ENCODE data around the gene TMEM63C.

Gene TMEM63C

DNA sequence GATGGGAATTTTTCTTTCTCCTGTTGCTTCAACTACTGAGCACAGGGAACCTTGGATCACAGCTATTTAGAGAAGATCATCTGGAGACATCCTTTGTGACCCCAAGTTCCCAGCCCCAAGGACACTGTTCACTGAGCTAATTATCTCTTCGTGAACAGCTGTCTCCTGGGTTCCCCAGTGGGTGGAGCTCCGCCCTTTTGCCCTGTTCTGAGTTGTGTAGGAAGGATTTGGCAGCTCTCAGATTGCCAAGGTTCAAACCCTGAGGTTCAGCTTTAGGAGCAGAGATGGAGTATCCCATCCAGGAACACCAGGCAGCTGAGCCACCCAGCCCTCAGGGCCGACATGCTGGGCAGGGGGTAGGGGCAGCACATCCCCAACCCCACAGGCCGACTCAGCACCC is 57.4 kb downstream of the TMEM63C start:
- no peak for ATAC-seq
- no peak for TF ChIP-seq ZNF70 (CRISPR knock-in tag; IDR thresholded peaks at IDR 0.05)

DNA sequence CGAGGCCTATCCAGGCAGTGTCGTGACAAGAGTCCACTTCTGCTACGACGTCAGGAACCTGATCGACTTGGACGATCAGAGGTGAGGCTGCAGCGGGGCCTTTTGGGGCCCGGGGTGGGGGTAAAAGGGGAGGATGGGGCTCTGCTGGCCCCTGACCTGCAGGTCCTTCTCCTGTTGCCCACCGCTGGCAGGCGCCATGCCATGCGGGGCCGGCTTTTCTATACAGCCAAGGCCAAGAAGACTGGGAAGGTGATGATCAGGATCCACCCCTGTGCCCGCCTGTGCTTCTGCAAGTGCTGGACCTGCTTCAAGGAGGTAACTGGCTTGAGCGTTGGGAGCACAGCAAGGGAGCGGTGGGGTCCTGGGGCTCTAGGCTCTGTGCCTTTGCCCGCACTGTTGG is 57.8 kb downstream of the TMEM63C start:
- TF ChIP-seq ZFP30 (CRISPR knock-in tag; IDR thresholded peaks at IDR 0.05) = no peak
- ATAC-seq = no peak

DNA sequence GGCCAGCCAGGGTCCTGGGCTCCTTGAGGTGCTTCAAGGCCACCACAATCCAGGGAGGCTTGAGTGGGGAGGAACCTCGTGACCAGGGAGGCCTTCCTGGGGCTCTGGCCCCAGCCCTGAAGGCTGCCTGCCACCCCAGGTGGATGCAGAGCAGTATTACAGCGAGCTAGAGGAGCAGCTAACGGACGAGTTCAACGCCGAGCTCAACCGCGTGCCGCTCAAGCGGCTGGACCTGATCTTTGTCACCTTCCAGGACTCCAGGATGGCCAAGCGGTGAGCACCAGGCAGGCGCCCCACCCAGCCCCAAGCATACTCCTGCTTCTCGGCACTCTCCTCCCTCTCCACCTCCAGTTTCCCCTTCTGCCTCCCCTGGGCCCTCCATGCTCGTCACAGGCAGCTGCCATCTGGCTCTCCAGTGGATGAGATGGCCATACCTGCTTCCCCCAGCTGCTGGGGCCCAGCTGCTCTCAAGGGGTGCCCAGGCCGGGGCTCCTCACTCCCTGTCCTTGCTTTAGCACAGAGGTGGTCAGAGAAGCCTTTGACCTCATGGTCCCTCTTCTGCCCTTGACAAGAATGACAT is 58.8 kb downstream of the TMEM63C start:
- no peak for ATAC-seq

DNA sequence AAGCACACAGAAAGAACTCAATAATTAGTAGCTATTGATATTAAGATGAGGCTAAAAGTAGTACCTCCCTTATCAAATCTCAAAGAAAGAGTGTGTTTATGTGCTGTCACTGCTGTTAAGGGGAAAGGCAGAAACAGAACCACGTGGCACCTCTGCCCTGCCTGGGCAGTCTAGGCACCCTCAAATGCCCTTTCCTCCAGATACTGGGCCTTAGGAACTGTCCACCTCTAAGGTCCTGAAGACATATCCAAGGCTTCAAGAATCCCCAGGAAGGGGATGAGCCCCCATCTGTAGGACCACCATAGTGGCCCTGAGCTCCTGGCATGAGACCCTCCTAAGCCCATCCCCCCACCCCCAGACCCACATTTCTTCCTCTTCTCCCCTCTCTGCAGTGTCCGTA is 60.4 kb downstream of the TMEM63C start:
- no peak for TF ChIP-seq ZC3H10 (CRISPR knock-in tag; IDR thresholded peaks at IDR 0.05)
- TF ChIP-seq ISL1 (CRISPR knock-in tag; IDR thresholded peaks at IDR 0.05) = no peak
- no peak for TF ChIP-seq ZNF565 (CRISPR knock-in tag; conservative IDR thresholded peaks at IDR 0.05; ENCODE audit: low read depth)
- no peak for TF ChIP-seq TCF4 (CRISPR knock-in tag; IDR thresholded peaks at IDR 0.05; ENCODE audit: borderline replicate concordance)
- TF ChIP-seq SNAI2 (CRISPR knock-in tag; IDR thresholded peaks at IDR 0.05) = no peak
- TF ChIP-seq OSR1 (CRISPR knock-in tag; IDR thresholded peaks at IDR 0.05) = no peak
- TF ChIP-seq, protein P1, sequence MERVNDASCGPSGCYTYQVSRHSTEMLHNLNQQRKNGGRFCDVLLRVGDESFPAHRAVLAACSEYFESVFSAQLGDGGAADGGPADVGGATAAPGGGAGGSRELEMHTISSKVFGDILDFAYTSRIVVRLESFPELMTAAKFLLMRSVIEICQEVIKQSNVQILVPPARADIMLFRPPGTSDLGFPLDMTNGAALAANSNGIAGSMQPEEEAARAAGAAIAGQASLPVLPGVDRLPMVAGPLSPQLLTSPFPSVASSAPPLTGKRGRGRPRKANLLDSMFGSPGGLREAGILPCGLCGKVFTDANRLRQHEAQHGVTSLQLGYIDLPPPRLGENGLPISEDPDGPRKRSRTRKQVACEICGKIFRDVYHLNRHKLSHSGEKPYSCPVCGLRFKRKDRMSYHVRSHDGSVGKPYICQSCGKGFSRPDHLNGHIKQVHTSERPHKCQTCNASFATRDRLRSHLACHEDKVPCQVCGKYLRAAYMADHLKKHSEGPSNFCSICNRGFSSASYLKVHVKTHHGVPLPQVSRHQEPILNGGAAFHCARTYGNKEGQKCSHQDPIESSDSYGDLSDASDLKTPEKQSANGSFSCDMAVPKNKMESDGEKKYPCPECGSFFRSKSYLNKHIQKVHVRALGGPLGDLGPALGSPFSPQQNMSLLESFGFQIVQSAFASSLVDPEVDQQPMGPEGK (CRISPR knock-in tag; IDR thresholded peaks at IDR 0.05; ENCODE audit: borderline replicate concordance) = no peak
- no peak for TF ChIP-seq TOX (CRISPR knock-in tag; IDR thresholded peaks at IDR 0.05; ENCODE audit: borderline replicate concordance)
- TF ChIP-seq, protein P2, sequence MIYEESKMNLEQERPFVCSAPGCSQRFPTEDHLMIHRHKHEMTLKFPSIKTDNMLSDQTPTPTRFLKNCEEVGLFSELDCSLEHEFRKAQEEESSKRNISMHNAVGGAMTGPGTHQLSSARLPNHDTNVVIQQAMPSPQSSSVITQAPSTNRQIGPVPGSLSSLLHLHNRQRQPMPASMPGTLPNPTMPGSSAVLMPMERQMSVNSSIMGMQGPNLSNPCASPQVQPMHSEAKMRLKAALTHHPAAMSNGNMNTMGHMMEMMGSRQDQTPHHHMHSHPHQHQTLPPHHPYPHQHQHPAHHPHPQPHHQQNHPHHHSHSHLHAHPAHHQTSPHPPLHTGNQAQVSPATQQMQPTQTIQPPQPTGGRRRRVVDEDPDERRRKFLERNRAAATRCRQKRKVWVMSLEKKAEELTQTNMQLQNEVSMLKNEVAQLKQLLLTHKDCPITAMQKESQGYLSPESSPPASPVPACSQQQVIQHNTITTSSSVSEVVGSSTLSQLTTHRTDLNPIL (CRISPR knock-in tag; IDR thresholded peaks at IDR 0.05; ENCODE audit: low read depth) = no peak
- TF ChIP-seq GLIS3 (CRISPR knock-in tag; IDR thresholded peaks at IDR 0.05) = no peak
- no peak for TF ChIP-seq ESRRG (CRISPR knock-in tag; IDR thresholded peaks at IDR 0.05)
- no peak for TF ChIP-seq ARNTL (CRISPR knock-in tag; IDR thresholded peaks at IDR 0.05; ENCODE audit: borderline replicate concordance, low read depth)
- no peak for TF ChIP-seq ZFP30 (CRISPR knock-in tag; IDR thresholded peaks at IDR 0.05)
- no peak for ATAC-seq

More for the DNA sequence above, 58.8 kb downstream of the TMEM63C start:
- TF ChIP-seq ZFP30 (CRISPR knock-in tag; IDR thresholded peaks at IDR 0.05) = no peak
- no peak for TF ChIP-seq ZNF8 (CRISPR knock-in tag; IDR thresholded peaks at IDR 0.05)
- TF ChIP-seq GLIS3 (CRISPR knock-in tag; IDR thresholded peaks at IDR 0.05) = no peak
- no peak for TF ChIP-seq RARB (CRISPR knock-in tag; IDR thresholded peaks at IDR 0.05)
- no peak for TF ChIP-seq OSR1 (CRISPR knock-in tag; IDR thresholded peaks at IDR 0.05)
- no peak for TF ChIP-seq ZFP3 (CRISPR knock-in tag; IDR thresholded peaks at IDR 0.05)
- TF ChIP-seq SNAI2 (CRISPR knock-in tag; IDR thresholded peaks at IDR 0.05) = no peak
- TF ChIP-seq, protein P1 (CRISPR knock-in tag; IDR thresholded peaks at IDR 0.05; ENCODE audit: borderline replicate concordance) = no peak
- TF ChIP-seq, protein P3, sequence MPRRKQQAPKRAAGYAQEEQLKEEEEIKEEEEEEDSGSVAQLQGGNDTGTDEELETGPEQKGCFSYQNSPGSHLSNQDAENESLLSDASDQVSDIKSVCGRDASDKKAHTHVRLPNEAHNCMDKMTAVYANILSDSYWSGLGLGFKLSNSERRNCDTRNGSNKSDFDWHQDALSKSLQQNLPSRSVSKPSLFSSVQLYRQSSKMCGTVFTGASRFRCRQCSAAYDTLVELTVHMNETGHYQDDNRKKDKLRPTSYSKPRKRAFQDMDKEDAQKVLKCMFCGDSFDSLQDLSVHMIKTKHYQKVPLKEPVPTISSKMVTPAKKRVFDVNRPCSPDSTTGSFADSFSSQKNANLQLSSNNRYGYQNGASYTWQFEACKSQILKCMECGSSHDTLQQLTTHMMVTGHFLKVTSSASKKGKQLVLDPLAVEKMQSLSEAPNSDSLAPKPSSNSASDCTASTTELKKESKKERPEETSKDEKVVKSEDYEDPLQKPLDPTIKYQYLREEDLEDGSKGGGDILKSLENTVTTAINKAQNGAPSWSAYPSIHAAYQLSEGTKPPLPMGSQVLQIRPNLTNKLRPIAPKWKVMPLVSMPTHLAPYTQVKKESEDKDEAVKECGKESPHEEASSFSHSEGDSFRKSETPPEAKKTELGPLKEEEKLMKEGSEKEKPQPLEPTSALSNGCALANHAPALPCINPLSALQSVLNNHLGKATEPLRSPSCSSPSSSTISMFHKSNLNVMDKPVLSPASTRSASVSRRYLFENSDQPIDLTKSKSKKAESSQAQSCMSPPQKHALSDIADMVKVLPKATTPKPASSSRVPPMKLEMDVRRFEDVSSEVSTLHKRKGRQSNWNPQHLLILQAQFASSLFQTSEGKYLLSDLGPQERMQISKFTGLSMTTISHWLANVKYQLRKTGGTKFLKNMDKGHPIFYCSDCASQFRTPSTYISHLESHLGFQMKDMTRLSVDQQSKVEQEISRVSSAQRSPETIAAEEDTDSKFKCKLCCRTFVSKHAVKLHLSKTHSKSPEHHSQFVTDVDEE (CRISPR knock-in tag; IDR thresholded peaks at IDR 0.05) = no peak
- no peak for TF ChIP-seq CSDC2 (CRISPR knock-in tag; IDR thresholded peaks at IDR 0.05)
- TF ChIP-seq BACH2 (CRISPR knock-in tag; IDR thresholded peaks at IDR 0.05; ENCODE audit: borderline replicate concordance) = no peak

DNA sequence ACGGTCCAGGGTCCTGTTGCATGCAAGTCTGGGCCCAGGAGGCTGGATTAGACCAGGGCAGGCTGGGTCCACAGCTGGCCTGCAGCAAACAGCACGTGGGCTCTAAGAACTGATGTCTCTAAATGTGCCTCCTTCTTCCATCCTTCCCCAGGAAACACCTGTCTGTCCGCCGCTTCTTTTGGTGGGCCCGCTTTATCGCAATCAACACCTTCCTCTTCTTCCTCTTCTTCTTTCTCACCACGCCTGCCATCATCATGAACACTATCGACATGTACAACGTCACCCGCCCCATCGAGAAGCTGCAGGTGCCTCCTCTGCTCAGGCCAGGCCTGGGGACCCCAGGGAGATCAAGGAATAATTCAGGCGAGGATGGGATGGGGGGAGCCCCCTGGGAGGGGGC is 61.2 kb downstream of the TMEM63C start:
- no peak for ATAC-seq
- TF ChIP-seq OSR1 (CRISPR knock-in tag; IDR thresholded peaks at IDR 0.05) = no peak
- TF ChIP-seq BACH2 (CRISPR knock-in tag; IDR thresholded peaks at IDR 0.05; ENCODE audit: borderline replicate concordance) = no peak
- TF ChIP-seq ISL1 (CRISPR knock-in tag; IDR thresholded peaks at IDR 0.05) = no peak
- TF ChIP-seq ZFP3 (CRISPR knock-in tag; IDR thresholded peaks at IDR 0.05) = no peak
- TF ChIP-seq CSDC2 (CRISPR knock-in tag; IDR thresholded peaks at IDR 0.05) = no peak
- TF ChIP-seq SNAI2 (CRISPR knock-in tag; IDR thresholded peaks at IDR 0.05) = no peak
- TF ChIP-seq, protein P4, sequence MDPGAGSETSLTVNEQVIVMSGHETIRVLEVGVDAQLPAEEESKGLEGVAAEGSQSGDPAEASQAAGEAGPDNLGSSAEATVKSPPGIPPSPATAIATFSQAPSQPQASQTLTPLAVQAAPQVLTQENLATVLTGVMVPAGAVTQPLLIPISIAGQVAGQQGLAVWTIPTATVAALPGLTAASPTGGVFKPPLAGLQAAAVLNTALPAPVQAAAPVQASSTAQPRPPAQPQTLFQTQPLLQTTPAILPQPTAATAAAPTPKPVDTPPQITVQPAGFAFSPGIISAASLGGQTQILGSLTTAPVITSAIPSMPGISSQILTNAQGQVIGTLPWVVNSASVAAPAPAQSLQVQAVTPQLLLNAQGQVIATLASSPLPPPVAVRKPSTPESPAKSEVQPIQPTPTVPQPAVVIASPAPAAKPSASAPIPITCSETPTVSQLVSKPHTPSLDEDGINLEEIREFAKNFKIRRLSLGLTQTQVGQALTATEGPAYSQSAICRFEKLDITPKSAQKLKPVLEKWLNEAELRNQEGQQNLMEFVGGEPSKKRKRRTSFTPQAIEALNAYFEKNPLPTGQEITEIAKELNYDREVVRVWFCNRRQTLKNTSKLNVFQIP (CRISPR knock-in tag; IDR thresholded peaks at IDR 0.05; ENCODE audit: borderline replicate concordance, low read depth) = no peak
- TF ChIP-seq, protein P5, sequence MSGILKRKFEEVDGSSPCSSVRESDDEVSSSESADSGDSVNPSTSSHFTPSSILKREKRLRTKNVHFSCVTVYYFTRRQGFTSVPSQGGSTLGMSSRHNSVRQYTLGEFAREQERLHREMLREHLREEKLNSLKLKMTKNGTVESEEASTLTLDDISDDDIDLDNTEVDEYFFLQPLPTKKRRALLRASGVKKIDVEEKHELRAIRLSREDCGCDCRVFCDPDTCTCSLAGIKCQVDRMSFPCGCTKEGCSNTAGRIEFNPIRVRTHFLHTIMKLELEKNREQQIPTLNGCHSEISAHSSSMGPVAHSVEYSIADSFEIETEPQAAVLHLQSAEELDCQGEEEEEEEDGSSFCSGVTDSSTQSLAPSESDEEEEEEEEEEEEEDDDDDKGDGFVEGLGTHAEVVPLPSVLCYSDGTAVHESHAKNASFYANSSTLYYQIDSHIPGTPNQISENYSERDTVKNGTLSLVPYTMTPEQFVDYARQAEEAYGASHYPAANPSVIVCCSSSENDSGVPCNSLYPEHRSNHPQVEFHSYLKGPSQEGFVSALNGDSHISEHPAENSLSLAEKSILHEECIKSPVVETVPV (CRISPR knock-in tag; IDR thresholded peaks at IDR 0.05) = no peak
- TF ChIP-seq GLIS3 (CRISPR knock-in tag; IDR thresholded peaks at IDR 0.05) = no peak
- no peak for TF ChIP-seq RARB (CRISPR knock-in tag; IDR thresholded peaks at IDR 0.05)
- TF ChIP-seq ZNF70 (CRISPR knock-in tag; IDR thresholded peaks at IDR 0.05) = no peak
- TF ChIP-seq ZNF8 (CRISPR knock-in tag; IDR thresholded peaks at IDR 0.05) = no peak
- no peak for TF ChIP-seq ZNF565 (CRISPR knock-in tag; conservative IDR thresholded peaks at IDR 0.05; ENCODE audit: low read depth)
